HepG2 (cell line): ENCODE measurements around the gene MPIG6B. TPM values are rescaled to one million over a fixed set of nuclear protein-coding genes. Genes with fewer than 3 reads are reported as not detected.
A peak's percentile ranks its signal among the peaks of the same experiment; 100 is the strongest.

Experiments
- CEBPB ChIP-seq: IDR thresholded peaks from 2 replicates; pipeline ENCODE4 v1.6.1; 2011; ENCODE audit warnings: low read depth, low read length, improper control_type of control experiment, borderline replicate concordance
- CEBPZ ChIP-seq: IDR thresholded peaks from 2 replicates; pipeline ENCODE4 v1.6.1; 2012; ENCODE audit warnings: low read length, improper control_type of control experiment
- FOXA1 ChIP-seq, 2 experiments: fragments of 450-650 bp in 1 of 2; sonication (generic) in 1 of 2; formaldehyde crosslinking in 1 of 2; IDR thresholded peaks; 2 replicates each; pipeline versions ENCODE4 v1.4.0 to v1.6.1; 2016 to 2020; ENCODE audit warnings: missing genetic modification reagents in 1 of 2
- FOXO1 ChIP-seq: sonication (generic); formaldehyde crosslinking; IDR thresholded peaks from 2 replicates; pipeline ENCODE4 v1.4.0; 2020; ENCODE audit warnings: missing genetic modification reagents
- HIC2 ChIP-seq: sonication (generic); formaldehyde crosslinking; IDR thresholded peaks from 2 replicates; pipeline ENCODE4 v1.9.0; 2022; ENCODE audit warnings: low read depth, missing genetic modification reagents
- IRF9 ChIP-seq: sonication (generic); formaldehyde crosslinking; IDR thresholded peaks from 2 replicates; pipeline ENCODE4 v1.8.0; 2022; ENCODE audit warnings: missing genetic modification reagents, mild to moderate bottlenecking, borderline replicate concordance
- NFAT5 ChIP-seq: sonication (generic); formaldehyde crosslinking; IDR thresholded peaks from 2 replicates; pipeline ENCODE4 v1.4.0; 2020; ENCODE audit warnings: missing genetic modification reagents
- NFKB2 ChIP-seq: sonication (generic); formaldehyde crosslinking; IDR thresholded peaks from 2 replicates; pipeline ENCODE4 v1.4.0; 2020; ENCODE audit warnings: missing genetic modification reagents, borderline replicate concordance
- NR2F1 ChIP-seq, 2 experiments: fragments of 450-650 bp in 1 of 2; formaldehyde crosslinking in 1 of 2; IDR thresholded peaks; 2 replicates each; pipeline versions ENCODE4 v1.5.0 to v1.6.1; 2016 to 2020; ENCODE audit warnings: mild to moderate bottlenecking in 1 of 2, missing compliant biosample characterization in 1 of 2, missing genetic modification reagents in 1 of 2, moderate library complexity in 1 of 2
- ONECUT2 ChIP-seq: sonication (generic); formaldehyde crosslinking; IDR thresholded peaks from 2 replicates; pipeline ENCODE4 v1.4.0; 2020; ENCODE audit warnings: missing genetic modification reagents
- TBX2 ChIP-seq: sonication (generic); formaldehyde crosslinking; IDR thresholded peaks from 2 replicates; pipeline ENCODE4 v1.5.0; 2020; ENCODE audit warnings: missing genetic modification reagents, mild to moderate bottlenecking, borderline replicate concordance
- ZC3H13 ChIP-seq: sonication (generic); formaldehyde crosslinking; IDR thresholded peaks from 2 replicates; pipeline ENCODE4 v1.8.1; 2023; ENCODE audit warnings: mild to moderate bottlenecking, missing genetic modification reagents, moderate library complexity
- ZNF124 ChIP-seq: sonication (generic); formaldehyde crosslinking; IDR thresholded peaks from 2 replicates; pipeline ENCODE4 v1.4.0; 2020; ENCODE audit warnings: missing genetic modification reagents
- ZNF260 ChIP-seq: sonication (generic); formaldehyde crosslinking; IDR thresholded peaks from 2 replicates; pipeline ENCODE4 v1.4.0; 2020; ENCODE audit warnings: missing genetic modification reagents, low read depth, mild to moderate bottlenecking, borderline replicate concordance
- ZNF317 ChIP-seq: sonication (generic); formaldehyde crosslinking; IDR thresholded peaks from 2 replicates; pipeline ENCODE4 v1.5.0; 2020; ENCODE audit warnings: mild to moderate bottlenecking, missing genetic modification reagents
- ZNF720 ChIP-seq: sonication (generic); formaldehyde crosslinking; IDR thresholded peaks from 2 replicates; pipeline ENCODE4 v1.4.0; 2020; ENCODE audit warnings: missing genetic modification reagents
- ZSCAN30 ChIP-seq: sonication (generic); formaldehyde crosslinking; IDR thresholded peaks from 2 replicates; pipeline ENCODE4 v1.5.0; 2020; ENCODE audit warnings: mild to moderate bottlenecking, missing genetic modification reagents
- polyA plus RNA-seq, 8 experiments: library from polyadenylated mRNA; depleted of rRNA in 3 of 8; stranded (reverse) in 7 of 8; unstranded in 1 of 8; fragments of >200 nt; fragmentation: Illumina TruSeq in 4 of 8; extraction: Trizol in 4 of 8; gene quantifications; 2 replicates each; pipeline versions ENCODE4 v1.2.1 to v1.2.3, GENCODE V29; 2011 to 2016; ENCODE audit warnings: low read depth in 4 of 8, missing spikeins in 1 of 8, mixed read lengths in 1 of 8; ENCODE audit not compliant: insufficient read depth in 1 of 8
- total RNA-seq, 5 experiments: library from RNA; depleted of rRNA; stranded (reverse); fragments of >200 nt; fragmentation: Illumina TruSeq; extraction: Trizol; gene quantifications; 2 replicates each; pipeline ENCODE4 v1.2.3, GENCODE V29; 2016; ENCODE audit warnings: low read depth in 1 of 5

The MPIG6B gene
- total and polyA plus RNA-seq, 2 of the 13 experiments (the other 11 are each of a cell fraction or from before 2014, with no cell fraction given): not detected

- peak; percentile 98 for TF ChIP-seq NFAT5 (CRISPR knock-in tag)
- peak; percentile 97 for TF ChIP-seq ZNF124 (CRISPR knock-in tag)
- no peak for TF ChIP-seq ZNF720
- 0 out of 4 replicates have a peak, but pooled peaks of 1 of the 2 experiments have one; percentile 14 for TF ChIP-seq NR2F1 (CRISPR knock-in tag; IDR thresholded peaks at IDR 0.05)
- peak; percentile 95 for TF ChIP-seq ZSCAN30 (CRISPR knock-in tag)
- peak; percentile 58 for TF ChIP-seq HIC2
- peak; percentile 96 for TF ChIP-seq TBX2 (CRISPR knock-in tag)
- TF ChIP-seq FOXA1 (IDR thresholded peaks at IDR 0.05): no peak
- TF ChIP-seq FOXA1 (CRISPR knock-in tag; IDR thresholded peaks at IDR 0.05): peak; percentile 54
- no peak for TF ChIP-seq CEBPB
- peak; percentile 99 for TF ChIP-seq IRF9 (CRISPR knock-in tag)
- no peak; the same call in 1 of the 2 replicates for TF ChIP-seq FOXO1 (CRISPR knock-in tag)
- TF ChIP-seq ZNF317 (CRISPR knock-in tag): peak; percentile 90
- no peak for TF ChIP-seq ZNF260
- TF ChIP-seq ZC3H13: peak; percentile 97
- peak; percentile 57 for TF ChIP-seq ONECUT2 (CRISPR knock-in tag)
- no peak for TF ChIP-seq CEBPZ
- TF ChIP-seq NFKB2: peak; percentile 98
Measured at GRCh38 chr6:31739639-31740396, 16.6 kb downstream of the MPIG6B start, which contains the start of gene MSH5 (continued).
